ENCODE results near the gene TRPV2.

- no peak for TF ChIP-seq CTCF (IDR thresholded peaks at IDR 0.05)
- no peak for TF ChIP-seq POLR2A (IDR thresholded peaks at IDR 0.05)
These were observed 55.9 kb downstream of the TRPV2 start for GRCh38 chr17:16471295-16471694.
